ENCODE results near the gene CRYBG1.

CRYBG1 gene

GRCh38 chr6:106321940-106322339 is 38.6 kb upstream of the CRYBG1 start:
- DNase-seq (ENCODE audit: extremely low read depth, insufficient read length): no peak
- Histone ChIP-seq H3K4me3 (replicated peaks; ENCODE audit: low read depth, low read length) (no peak overlapping the region), H3K36me3 (ENCODE audit: control insufficient read depth, insufficient read depth, low read length) (no peaks in the 10 kb centered on the region), H3K27me3 (replicated peaks; ENCODE audit: control insufficient read depth, insufficient read depth, low read length) (no peaks in the 10 kb centered on the region)
- TF ChIP-seq CTCF (IDR thresholded peaks at IDR 0.05; ENCODE audit: insufficient read depth, low read length, poor library complexity, severe bottlenecking): no peak

- DNase-seq (ENCODE audit: extremely low read depth, insufficient read length): no peak
- no peak for TF ChIP-seq CTCF (IDR thresholded peaks at IDR 0.05; ENCODE audit: insufficient read depth, low read length, poor library complexity, severe bottlenecking)
- Histone ChIP-seq H3K36me3 (ENCODE audit: control insufficient read depth, insufficient read depth, low read length) (no peaks in the 10 kb centered on the region), H3K4me3 (replicated peaks; ENCODE audit: low read depth, low read length) (peak overlapping the region; percentile 81), H3K27me3 (replicated peaks; ENCODE audit: control insufficient read depth, insufficient read depth, low read length) (no peaks in the 10 kb centered on the region)
These were observed 35.7 kb upstream of the CRYBG1 start for GRCh38 chr6:106324726-106325335.

DNA sequence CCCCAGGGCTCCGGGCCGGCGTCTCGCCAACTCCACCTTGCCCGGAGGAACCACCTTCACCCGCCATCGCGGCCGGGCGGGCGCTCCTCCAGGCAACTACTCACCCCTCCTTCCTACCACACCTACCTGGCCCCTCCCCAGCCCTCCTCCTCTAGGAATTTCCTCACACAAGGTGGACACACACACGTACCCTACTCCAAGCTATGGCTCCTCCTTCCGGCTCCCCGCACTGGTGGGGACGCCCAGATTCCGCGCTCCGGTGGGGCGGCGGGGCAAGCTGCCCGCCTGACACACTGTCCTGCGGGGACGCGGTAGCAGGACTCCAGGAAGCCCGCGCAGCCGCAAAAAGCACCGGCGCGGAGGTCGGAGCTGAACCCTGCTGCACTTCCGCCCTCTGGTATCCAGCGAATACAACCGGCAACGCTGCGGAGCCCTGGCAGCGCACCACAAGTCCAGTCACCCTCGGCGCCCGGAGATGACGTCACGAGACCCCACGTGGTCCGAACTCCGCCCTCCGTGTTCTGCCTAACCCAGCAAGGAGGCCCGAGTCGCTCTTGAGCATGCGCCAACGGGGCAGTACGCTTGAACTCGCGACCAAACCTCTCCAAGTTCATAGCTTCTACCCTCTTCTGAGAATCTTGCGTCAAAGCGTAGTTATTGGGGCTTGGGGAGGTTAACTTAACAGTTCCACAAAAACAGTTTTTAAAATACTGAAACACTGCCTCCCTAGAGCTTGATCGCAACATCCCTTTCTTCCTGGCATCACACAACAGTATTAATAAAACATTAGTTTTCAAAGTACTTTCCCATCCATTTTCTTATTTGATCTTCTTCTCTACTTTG is 35.0 kb upstream of the CRYBG1 start, which contains the start of gene ATG5:
Gene ATG5, minus strand, starts transcription at position 425 of the 843 bp plus-strand sequence. CDS start 9,552 bp downstream, outside the sequence.
- H3K4me3 ChIP-seq (replicated peaks; ENCODE audit: low read depth, low read length): peak within 1 kb of the TSS; percentile 81
- H3K36me3 ChIP-seq (ENCODE audit: control insufficient read depth, insufficient read depth, low read length): no peaks in the 10 kb centered on the region
- TF ChIP-seq CTCF (IDR thresholded peaks at IDR 0.05; ENCODE audit: insufficient read depth, low read length, poor library complexity, severe bottlenecking): no peak
- H3K27me3 ChIP-seq (replicated peaks; ENCODE audit: control insufficient read depth, insufficient read depth, low read length): no peaks in the 10 kb centered on the region
- peak; percentile 100 for DNase-seq (ENCODE audit: extremely low read depth, insufficient read length)

GRCh38 chr6:106334646-106335448 is 25.7 kb upstream of the CRYBG1 start:
- peak; percentile 15 for DNase-seq (ENCODE audit: extremely low read depth, insufficient read length)
- TF ChIP-seq CTCF (IDR thresholded peaks at IDR 0.05; ENCODE audit: insufficient read depth, low read length, poor library complexity, severe bottlenecking): peak; percentile 54

GRCh38 chr6:106339334-106340029 is 21.0 kb upstream of the CRYBG1 start:
- Histone ChIP-seq H3K4me3 (replicated peaks; ENCODE audit: low read depth, low read length) (no peak overlapping the region), H3K36me3 (ENCODE audit: control insufficient read depth, insufficient read depth, low read length) (no peaks in the 10 kb centered on the region), H3K27me3 (replicated peaks; ENCODE audit: control insufficient read depth, insufficient read depth, low read length) (no peaks in the 10 kb centered on the region)
- DNase-seq (ENCODE audit: extremely low read depth, insufficient read length): no peak
- TF ChIP-seq CTCF (IDR thresholded peaks at IDR 0.05; ENCODE audit: insufficient read depth, low read length, poor library complexity, severe bottlenecking): peak; percentile 81

More at GRCh38 chr6:106334646-106335448, 25.7 kb upstream of the CRYBG1 start:
- no peaks in the 10 kb centered on the region for H3K36me3 ChIP-seq (ENCODE audit: control insufficient read depth, insufficient read depth, low read length)
- H3K4me3 ChIP-seq (replicated peaks; ENCODE audit: low read depth, low read length): no peak overlapping the region
- no peaks in the 10 kb centered on the region for H3K27me3 ChIP-seq (replicated peaks; ENCODE audit: control insufficient read depth, insufficient read depth, low read length)

Data from GM06990 (cell line).